A549 (cell line): ENCODE measurements around the gene HNRNPA3. TPM values are rescaled to one million over a fixed set of nuclear protein-coding genes. Genes with fewer than 3 reads are reported as not detected.
"Not testable (repeated sequence)": the region's sequence is repeated elsewhere in the genome, so short reads cannot be mapped to it uniquely, and the experiment has no call there.

Experiments
- ATAC-seq, 2 experiments: fragments of 200-7000 bp in 1 of 2; fragments of >200 bp in 1 of 2; cut with Nextera tagmentation in 1 of 2; cut with Tn5 transposase in 1 of 2; 3 replicates each; pipeline versions ENCODE4 v1.8.0 to v1.9.1; 2018 to 2020; ENCODE audit warnings: mild to moderate bottlenecking in 1 of 2, moderate library complexity in 1 of 2
- CTCF ChIA-PET: fragments of 300-600 bp; sonication (Branson Sonifier 250); formaldehyde crosslinking; extraction: SDS; loops from one replicate; lab custom pipeline; 2021; ENCODE audit warnings: antibody characterized with exemption, inconsistent platforms; lab: Yijun Ruan, JAX
- POLR2A ChIA-PET: fragments of 350-600 bp; formaldehyde crosslinking; extraction: SDS; loops from one replicate; lab custom pipeline; 2021; ENCODE audit warnings: antibody characterized with exemption, inconsistent platforms; lab: Yijun Ruan, JAX
- DNase-seq, 2 experiments: peaks; one replicate each; pipeline versions ENCODE4 v3.0.0 to v3.0.0-alpha.2; 2011 to 2016; ENCODE audit warnings: low read depth in 1 of 2, low spot score in 1 of 2
- FAIRE-seq: peaks from 2 replicates; lab custom pipeline; 2011; peaks lifted over from hg19 to GRCh38; lab: Jason Lieb, UNC
- H3K27ac ChIP-seq, 2 experiments: fragments of >200 bp; sonication (Bioruptor Twin); formaldehyde crosslinking; 3 replicates each; pipeline ENCODE4 v1.5.1; 2016 to 2017
- H3K4me1 ChIP-seq: fragments of >200 bp; sonication (Bioruptor Twin); formaldehyde crosslinking; 3 replicates; pipeline ENCODE4 v1.6.1; 2016
- H3K4me2 ChIP-seq: fragments of >200 bp; sonication (Bioruptor Twin); formaldehyde crosslinking; 3 replicates; pipeline ENCODE4 v1.6.1; 2016
- H3K4me3 ChIP-seq: fragments of >200 bp; sonication (Bioruptor Twin); formaldehyde crosslinking; 3 replicates; pipeline ENCODE4 v1.5.1; 2016
- H3K9me3 ChIP-seq: fragments of >200 bp; sonication (Bioruptor Twin); formaldehyde crosslinking; 3 replicates; pipeline ENCODE4 v1.6.1; 2016
- CHD2 ChIP-seq: fragments of 150-350 bp; IDR thresholded peaks from 2 replicates; pipeline ENCODE4 v1.6.1; 2014; ENCODE audit warnings: low read length; ENCODE audit not compliant: partially characterized antibody
- ESRRA ChIP-seq: fragments of 150-350 bp; IDR thresholded peaks from 2 replicates; pipeline ENCODE4 v1.6.1; 2014; ENCODE audit warnings: mild to moderate bottlenecking, low read length, borderline replicate concordance
- FOSL2 ChIP-seq, 2 experiments: fragments of 450-650 bp in 1 of 2; fragments of >200 bp in 1 of 2; sonication (Bioruptor Twin) in 1 of 2; formaldehyde crosslinking; IDR thresholded peaks; 2 replicates each; pipeline versions ENCODE4 v1.5.0 to v1.6.1; 2016 to 2020; ENCODE audit warnings: mild to moderate bottlenecking in 1 of 2, moderate library complexity in 1 of 2
- GATA3 ChIP-seq: IDR thresholded peaks from 2 replicates; pipeline ENCODE4 v1.6.1; 2012; ENCODE audit warnings: borderline replicate concordance
- HOXA7 ChIP-seq: fragments of 250-450 bp; sonication (Bioruptor Pico); IDR thresholded peaks from 2 replicates; pipeline ENCODE4 v1.5.0; 2020; ENCODE audit warnings: mild to moderate bottlenecking, moderate library complexity
- JUN ChIP-seq, 2 experiments: fragments of >200 bp; sonication (Bioruptor Twin); formaldehyde crosslinking; IDR thresholded peaks; 2 replicates in 1 of 2; 3 replicates in 1 of 2; pipeline ENCODE4 v1.6.1; 2016 to 2017
- JUNB ChIP-seq: fragments of >200 bp; sonication (Bioruptor Twin); formaldehyde crosslinking; IDR thresholded peaks from 2 replicates; pipeline ENCODE4 v1.6.1; 2016
- KDM1A ChIP-seq: fragments of 200-600 bp; sonication (generic); IDR thresholded peaks from 2 replicates; pipeline ENCODE4 v1.6.1; 2016; ENCODE audit warnings: low read depth, mild to moderate bottlenecking
- MAFK ChIP-seq: fragments of 450-650 bp; IDR thresholded peaks from 2 replicates; pipeline ENCODE4 v1.6.1; 2014; ENCODE audit not compliant: partially characterized antibody
- PHF8 ChIP-seq: fragments of 200-600 bp; sonication (generic); IDR thresholded peaks from 2 replicates; pipeline ENCODE4 v1.6.1; 2016; ENCODE audit warnings: low read depth, mild to moderate bottlenecking, antibody characterized with exemption, moderate library complexity, borderline replicate concordance
- RARB ChIP-seq: fragments of 250-450 bp; sonication (Bioruptor Pico); IDR thresholded peaks from 2 replicates; pipeline ENCODE4 v1.8.0; 2021; ENCODE audit warnings: mild to moderate bottlenecking, moderate library complexity
- WGBS: methylation state at CpG from one replicate; pipeline ENCODE4 v1.1.6; 2017; ENCODE audit errors: missing lambda C conversion rate; 5-methylcytosine and 5-hydroxymethylcytosine counted together
- polyA plus RNA-seq, 4 experiments: library from polyadenylated mRNA; depleted of rRNA in 3 of 4; stranded (reverse); fragments of >200 nt; fragmentation: RNase III in 1 of 4; extraction: RNeasy Plus Mini Kit Qiagen cat#74134 plus additional on column Dnase treatment in 1 of 4; gene quantifications; 2 replicates in 3 of 4; 3 replicates in 1 of 4; pipeline ENCODE4 v1.2.3, GENCODE V29; 2011 to 2017
- TF ChIP-seq, protein P1 (sequence below): fragments of >200 bp; sonication (Bioruptor Twin); formaldehyde crosslinking; IDR thresholded peaks from 2 replicates; pipeline ENCODE4 v1.6.1; 2016

Gene HNRNPA3
- polyA plus RNA-seq, 2 of the 4 experiments (the other 2 are of a cell fraction) = 357 to 755 TPM

DNA sequence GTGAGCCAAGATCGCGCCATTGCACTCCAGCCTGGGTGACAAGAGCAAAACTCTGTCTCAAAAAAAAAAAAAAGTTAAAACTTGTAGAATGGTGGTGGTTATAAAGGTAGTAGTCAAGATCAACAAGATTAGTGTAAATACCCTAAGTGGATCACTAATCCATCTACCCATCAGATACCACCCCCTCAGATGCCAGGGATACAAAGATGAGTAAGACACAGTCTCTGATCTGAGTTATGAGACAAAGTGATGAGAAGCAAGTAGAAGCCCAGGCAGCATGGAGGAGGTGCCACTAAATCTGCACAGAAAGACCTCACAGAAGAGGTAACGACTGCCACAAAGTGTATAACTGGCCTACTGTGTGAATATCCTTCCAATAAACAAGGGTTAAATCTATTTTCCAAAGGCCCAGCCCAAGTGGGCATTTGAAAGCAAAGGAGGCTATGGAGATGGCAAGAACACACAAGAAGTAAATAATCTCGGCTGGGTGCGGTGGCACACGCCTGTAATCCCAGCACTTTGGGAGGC lies 31.7 kb downstream of the HNRNPA3 start (continued):
- TF ChIP-seq HOXA7 (CRISPR knock-in tag) (no peak), RARB (CRISPR knock-in tag) (no peak)

DNA sequence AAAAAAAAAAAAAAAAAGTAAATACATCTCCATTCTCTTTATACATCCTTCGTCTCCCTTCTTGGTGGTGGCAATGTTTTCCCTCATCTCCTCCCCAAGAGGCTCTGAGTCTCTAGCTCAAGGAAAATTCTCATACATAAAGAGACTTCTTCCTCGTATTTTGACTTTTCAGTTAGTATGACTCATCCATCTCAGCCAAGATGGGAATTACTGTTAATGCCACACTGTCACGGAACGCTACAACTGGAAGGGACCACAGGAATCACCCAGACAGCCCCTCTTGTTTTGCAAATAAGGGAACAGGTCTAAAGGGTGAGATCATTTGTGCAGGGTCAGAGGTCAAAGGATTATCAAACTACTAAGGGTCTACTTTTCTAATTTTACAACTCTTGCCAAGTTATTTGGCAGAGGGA lies 32.4 kb downstream of the HNRNPA3 start:
- FAIRE-seq = no peak
- CTCF ChIA-PET = interaction anchor here (0.7 to 2.5 kb wide), 5 partner anchors 9 to 80 kb away, joined by 3 to 11 read pairs (median 8); partner anchors contain the start of gene NFE2L2
- Histone ChIP-seq H3K27ac (peak overlapping the region; percentile 86 to 92), H3K4me3 (no peak overlapping the region; the same call in 2 of the 3 replicates), H3K9me3 (no peaks in the 10 kb centered on the region), H3K4me2 (peak overlapping the region; percentile 87), H3K4me1 (peaks cover 98% of the 10 kb centered on the region)
- peak; percentile 64 to 70 for ATAC-seq
- POLR2A ChIA-PET = interaction anchor here (1.0 to 3.9 kb wide), 3 partner anchors 10 to 19 kb away, joined by 3 to 25 read pairs (median 3); partner anchors contain the start of gene NFE2L2
- WGBS = 2% methylated on average over 4 of the region's 4 CpGs
- TF ChIP-seq JUNB (peak; percentile 32; the same call in 1 of the 2 replicates), FOSL2 (IDR thresholded peaks at IDR 0.05) (peak; percentile 72), FOSL2 (CRISPR knock-in tag; IDR thresholded peaks at IDR 0.05) (peak; percentile 97), CHD2 (no peak), GATA3 (peak; percentile 42; the same call in 1 of the 2 replicates), RARB (CRISPR knock-in tag) (0 out of 2 replicates have a peak, but pooled peaks have one; percentile 2), JUN (IDR thresholded peaks at IDR 0.05) (peak in 1 of 2 experiments; percentile 32; a peak in 1 of 5 replicates), ESRRA (no peak)
- peak; percentile 62 to 78 for DNase-seq

DNA sequence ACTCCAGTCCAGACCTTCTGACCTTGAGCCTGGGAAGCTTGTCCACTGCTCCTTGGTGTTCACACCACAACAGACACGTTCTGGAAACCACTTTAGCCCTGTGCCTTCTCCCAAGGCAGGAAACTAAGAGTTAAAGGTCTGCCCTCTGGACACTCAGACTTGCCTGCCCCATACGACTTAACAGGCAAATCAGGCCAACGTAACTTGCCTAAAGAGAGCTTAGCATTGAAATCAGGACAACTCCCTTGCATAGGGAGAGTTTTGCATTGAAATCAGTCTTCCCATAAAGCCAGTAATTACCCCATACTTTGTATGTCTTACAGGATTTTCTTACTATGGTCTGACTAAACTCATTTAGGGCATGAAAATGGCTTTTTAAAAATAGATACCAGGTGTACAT lies 33.4 kb downstream of the HNRNPA3 start:
- no peaks in the 10 kb centered on the region for H3K9me3 ChIP-seq
- no peak overlapping the region for H3K4me3 ChIP-seq
- 16% methylated on average over 3 of the region's 3 CpGs for WGBS
- peaks cover 98% of the 10 kb centered on the region for H3K4me1 ChIP-seq
- DNase-seq = no peak
- ATAC-seq = peak; percentile 4 to 5; a peak in 3 of 6 replicates
- no peak for FAIRE-seq
- H3K4me2 ChIP-seq = peak overlapping the region; percentile 87
- ChIA-PET CTCF (interaction anchor here (1.0 to 2.5 kb wide), 5 partner anchors 8 to 81 kb away, joined by 3 to 11 read pairs (median 8); partner anchors contain the start of gene NFE2L2), POLR2A (interaction anchor here (3.9 kb wide), 1 partner anchor 18 kb away, joined by 25 read pairs; the partner anchor contains the start of gene NFE2L2)
- peak overlapping the region; percentile 86 to 92 for H3K27ac ChIP-seq
- TF ChIP-seq KDM1A (no peak), JUNB (no peak)

DNA sequence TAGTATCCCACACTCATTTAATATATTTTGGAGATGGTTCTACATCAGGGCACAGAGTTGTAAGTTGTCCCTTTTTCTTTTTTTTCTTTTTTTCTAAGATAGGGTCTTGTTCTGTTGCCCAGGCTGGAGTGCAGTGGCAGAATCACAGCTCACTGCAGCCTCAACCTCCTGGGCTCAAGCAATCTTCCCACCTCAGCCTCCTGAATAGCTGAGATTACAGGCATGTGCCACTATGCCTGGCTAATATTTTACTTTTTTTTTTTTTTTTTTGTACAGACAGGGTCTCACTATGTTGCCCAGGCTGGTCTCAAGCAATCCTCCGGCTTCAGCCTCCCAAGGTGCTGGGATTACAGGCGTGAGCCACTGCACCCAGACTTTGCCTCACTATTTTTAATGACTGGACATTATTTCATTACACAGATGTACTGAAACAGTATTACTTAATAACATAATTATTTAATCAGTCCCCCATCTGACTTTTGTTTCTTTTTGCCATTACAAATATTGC lies 34.0 kb downstream of the HNRNPA3 start:
- ChIA-PET CTCF (interaction anchor here (1.0 to 2.5 kb wide), 5 partner anchors 8 to 82 kb away, joined by 3 to 11 read pairs (median 8); partner anchors contain the start of gene NFE2L2), POLR2A (interaction anchor here (3.9 kb wide), 1 partner anchor 17 kb away, joined by 25 read pairs; the partner anchor contains the start of gene NFE2L2)
- peak overlapping the region; percentile 87 for H3K4me2 ChIP-seq

DNA sequence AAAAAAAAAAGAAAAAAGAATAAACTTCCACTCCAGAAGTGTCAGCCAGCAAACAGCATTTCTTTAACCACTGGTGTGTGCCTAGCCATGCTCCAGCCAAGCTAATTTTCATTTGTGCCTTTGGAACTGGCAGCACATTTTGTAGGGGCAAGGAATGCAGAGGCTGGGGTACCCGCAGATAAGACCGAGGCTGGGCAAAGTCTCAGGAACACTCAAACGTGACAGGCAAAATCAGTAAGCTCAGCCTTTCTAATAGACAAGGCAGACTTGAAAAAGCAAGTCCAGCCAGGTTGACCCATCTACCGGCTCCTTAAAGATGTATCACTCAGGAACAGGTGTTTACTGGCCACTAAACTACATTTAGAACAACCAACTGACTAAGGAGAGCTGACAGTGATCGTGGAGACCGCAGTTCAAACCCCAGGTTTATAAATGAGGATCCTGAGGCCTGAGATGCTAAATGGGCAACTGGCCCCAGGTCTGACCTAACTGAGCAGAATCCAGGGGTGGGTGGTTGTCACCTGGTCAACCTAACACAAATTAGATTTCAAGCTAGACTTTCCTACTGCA lies 35.2 kb downstream of the HNRNPA3 start:
- H3K4me2 ChIP-seq = peak overlapping the region; percentile 87; the same call in 2 of the 3 replicates
- ATAC-seq (no peak), DNase-seq (no peak), FAIRE-seq (no peak)
- CTCF ChIA-PET = interaction anchor here (0.7 to 1.4 kb wide), 5 partner anchors 12 to 83 kb away, joined by 3 to 7 read pairs (median 4); partner anchors contain the start of gene NFE2L2
- H3K4me3 ChIP-seq = no peak overlapping the region
- peak overlapping the region in 1 of 2 experiments; percentile 92; a peak in 3 of 6 replicates for H3K27ac ChIP-seq
- WGBS = 77% methylated on average over 6 of the region's 6 CpGs
- no peak for TF ChIP-seq JUN (IDR thresholded peaks at IDR 0.05)
- no peak for TF ChIP-seq PHF8
- TF ChIP-seq, protein P1, sequence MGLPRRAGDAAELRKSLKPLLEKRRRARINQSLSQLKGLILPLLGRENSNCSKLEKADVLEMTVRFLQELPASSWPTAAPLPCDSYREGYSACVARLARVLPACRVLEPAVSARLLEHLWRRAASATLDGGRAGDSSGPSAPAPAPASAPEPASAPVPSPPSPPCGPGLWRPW = no peak
- peaks cover 100% of the 10 kb centered on the region for H3K4me1 ChIP-seq
- no peaks in the 10 kb centered on the region for H3K9me3 ChIP-seq
- POLR2A ChIA-PET = no interaction called here

More for the DNA sequence above, 34.0 kb downstream of the HNRNPA3 start:
- not testable (repeated sequence) for H3K9me3 ChIP-seq, H3K4me3 ChIP-seq, ATAC-seq, FAIRE-seq, DNase-seq
- peak overlapping the region; percentile 86 to 92 for H3K27ac ChIP-seq
- 67% methylated on average over 2 of the region's 2 CpGs for WGBS
- H3K4me1 ChIP-seq = peaks cover 98% of the 10 kb centered on the region
- peak; percentile 20 for TF ChIP-seq MAFK
